ENCODE results near the gene GPC2. TPM values are rescaled to one million over a fixed set of nuclear protein-coding genes. Genes with fewer than 3 reads are reported as not detected.
"Not testable (repeated sequence)": the region's sequence is repeated elsewhere in the genome, so short reads cannot be mapped to it uniquely, and the experiment has no call there.

The GPC2 gene, protein sequence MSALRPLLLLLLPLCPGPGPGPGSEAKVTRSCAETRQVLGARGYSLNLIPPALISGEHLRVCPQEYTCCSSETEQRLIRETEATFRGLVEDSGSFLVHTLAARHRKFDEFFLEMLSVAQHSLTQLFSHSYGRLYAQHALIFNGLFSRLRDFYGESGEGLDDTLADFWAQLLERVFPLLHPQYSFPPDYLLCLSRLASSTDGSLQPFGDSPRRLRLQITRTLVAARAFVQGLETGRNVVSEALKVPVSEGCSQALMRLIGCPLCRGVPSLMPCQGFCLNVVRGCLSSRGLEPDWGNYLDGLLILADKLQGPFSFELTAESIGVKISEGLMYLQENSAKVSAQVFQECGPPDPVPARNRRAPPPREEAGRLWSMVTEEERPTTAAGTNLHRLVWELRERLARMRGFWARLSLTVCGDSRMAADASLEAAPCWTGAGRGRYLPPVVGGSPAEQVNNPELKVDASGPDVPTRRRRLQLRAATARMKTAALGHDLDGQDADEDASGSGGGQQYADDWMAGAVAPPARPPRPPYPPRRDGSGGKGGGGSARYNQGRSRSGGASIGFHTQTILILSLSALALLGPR
- 4.4 and 5.6 TPM in 2 replicates for total RNA-seq

DNA sequence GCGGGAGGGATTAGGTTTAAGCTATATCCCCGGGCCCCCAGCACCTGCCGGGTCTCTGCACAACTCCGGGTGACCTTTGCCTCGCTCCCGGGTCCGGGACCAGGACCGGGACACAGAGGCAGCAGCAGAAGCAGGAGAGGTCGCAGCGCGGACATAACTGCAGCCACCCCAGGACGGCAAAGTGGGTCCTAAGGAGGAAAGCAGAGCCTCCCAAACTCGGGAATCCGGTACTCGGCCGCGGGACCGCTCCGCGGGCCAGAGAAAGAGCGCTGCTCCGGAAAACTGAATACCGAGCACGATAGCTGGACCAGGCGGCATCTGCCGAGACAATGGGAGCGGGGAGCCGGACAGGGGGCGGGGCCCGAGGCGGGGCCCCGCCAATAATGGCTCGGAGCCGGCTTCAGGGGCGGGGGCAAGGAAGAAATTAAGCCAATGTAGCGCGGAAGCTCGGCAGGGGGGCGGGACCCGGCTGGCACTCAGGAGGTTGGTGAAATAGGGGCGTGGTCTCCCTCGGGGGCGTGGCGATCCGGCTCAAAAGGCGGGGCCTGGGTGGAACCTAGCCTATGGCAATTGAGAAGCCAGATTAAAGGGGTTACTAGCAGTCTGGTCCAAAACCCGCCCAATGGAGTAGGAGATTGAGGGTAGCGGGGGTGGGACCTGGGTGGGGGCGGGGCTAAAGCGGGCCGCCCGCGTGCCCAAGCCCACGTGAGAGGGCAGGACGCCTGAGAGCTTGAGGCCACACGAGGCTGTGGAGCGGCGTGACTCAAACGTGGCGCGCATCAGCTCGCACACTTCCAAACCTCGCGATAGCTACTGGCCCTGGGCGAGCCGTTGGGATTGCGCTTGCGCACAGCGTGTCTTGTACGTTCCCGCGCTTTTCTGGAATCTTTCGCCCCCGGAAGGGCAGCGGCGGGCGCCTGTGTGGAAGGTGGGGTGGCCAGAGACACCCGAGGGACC lies at the start of gene GPC2, which contains the start of gene STAG3:
Gene GPC2 (minus strand): TSS at position 337 of the 957 bp plus-strand sequence. CDS start 182 bp downstream, at position 155.
Gene STAG3 (plus strand): TSS at position 874 of the 957 bp plus-strand sequence. CDS start 2,639 bp downstream, outside the sequence.
- intact Hi-C loops (cut with micrococcal nuclease), result loop anchor here (1.0 kb wide), 5 partner anchors 9 to 44 kb away; partner anchors contain the start of genes GAL3ST4, LAMTOR4 and TRAPPC14

DNA sequence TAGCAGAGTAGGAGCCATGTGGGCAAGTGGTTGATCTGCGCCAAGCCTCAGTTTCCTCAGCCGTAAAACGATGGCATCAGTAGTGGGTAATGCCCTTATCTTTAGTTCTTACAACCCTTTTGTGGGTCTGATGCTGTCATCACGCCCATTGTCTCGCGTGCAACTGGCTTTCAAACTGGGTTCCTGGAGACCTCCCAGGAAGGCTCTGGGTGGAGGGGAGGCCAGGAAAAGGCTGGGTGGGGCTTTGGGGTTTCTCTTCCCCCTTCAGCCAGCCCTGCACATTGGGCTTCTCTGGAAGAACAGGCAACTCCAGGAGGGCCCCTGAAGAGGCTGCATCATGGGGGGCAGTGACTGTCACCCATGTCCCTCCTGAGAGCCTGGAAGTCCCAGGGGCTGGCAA lies 47.7 kb upstream of the GPC2 start:
- intact Hi-C loops (cut with micrococcal nuclease), result not testable (repeated sequence)

DNA sequence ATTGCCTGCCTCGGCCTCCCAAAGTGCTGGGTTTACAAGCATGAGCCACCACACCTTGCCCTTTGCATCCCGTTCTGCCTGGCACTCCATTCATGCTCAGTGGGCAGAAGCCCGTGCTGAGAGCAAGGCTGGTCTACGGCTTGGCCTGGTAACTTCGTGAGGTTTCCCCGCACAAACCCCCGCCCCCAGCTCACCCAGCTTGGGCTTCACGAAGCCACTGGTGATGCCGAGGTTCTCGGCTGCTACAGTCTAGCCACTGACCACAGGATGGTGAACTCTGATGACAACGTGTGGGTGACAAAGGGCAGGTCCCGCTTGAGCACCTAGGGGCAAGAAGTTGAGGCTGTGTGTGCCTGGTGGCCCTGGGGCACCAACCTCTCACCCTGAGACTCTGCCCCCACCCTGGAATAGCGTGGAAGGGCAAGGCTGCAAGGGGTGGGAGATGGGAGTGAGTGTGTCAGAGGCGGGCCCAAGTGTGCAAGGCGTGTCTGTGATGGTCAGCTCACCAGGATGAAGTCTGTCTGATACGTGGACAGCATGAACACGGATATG lies 46.3 kb upstream of the GPC2 start:
- intact Hi-C loops (cut with micrococcal nuclease), result not testable (repeated sequence)

DNA sequence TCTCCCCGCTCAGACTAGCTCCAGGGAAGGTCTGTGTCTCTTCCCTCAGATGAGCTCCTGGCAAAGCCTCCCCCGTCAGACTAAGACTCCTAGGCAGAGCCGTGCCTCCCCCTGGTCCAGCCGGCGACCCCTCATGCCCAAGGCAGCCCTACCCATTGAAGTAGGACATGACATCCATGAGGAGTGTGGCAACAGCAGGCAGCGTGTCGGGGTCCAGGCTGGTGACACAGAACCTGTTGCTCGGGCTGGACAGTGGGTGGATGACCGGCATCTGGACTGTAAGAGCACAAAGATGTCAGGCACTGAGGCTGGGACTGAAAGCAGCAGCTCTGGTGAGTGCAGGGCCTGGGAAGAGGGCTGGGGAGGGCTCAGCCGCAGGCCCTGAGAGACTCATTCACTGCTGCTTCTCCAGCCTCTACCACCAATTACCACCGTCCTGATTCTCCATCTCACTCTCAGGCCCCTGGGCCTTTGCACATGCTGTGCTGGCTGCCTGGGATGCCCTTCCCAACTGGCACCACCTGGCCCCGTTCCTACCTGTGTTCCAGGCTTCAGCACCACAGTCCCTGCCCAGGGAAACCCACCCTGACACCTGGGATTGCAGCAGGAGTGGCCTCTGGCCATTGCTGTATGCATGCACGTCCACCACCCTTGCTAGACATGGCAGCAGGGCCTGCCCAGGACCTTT lies 45.4 kb upstream of the GPC2 start:
- intact Hi-C loops (cut with micrococcal nuclease), result no loop called here

DNA sequence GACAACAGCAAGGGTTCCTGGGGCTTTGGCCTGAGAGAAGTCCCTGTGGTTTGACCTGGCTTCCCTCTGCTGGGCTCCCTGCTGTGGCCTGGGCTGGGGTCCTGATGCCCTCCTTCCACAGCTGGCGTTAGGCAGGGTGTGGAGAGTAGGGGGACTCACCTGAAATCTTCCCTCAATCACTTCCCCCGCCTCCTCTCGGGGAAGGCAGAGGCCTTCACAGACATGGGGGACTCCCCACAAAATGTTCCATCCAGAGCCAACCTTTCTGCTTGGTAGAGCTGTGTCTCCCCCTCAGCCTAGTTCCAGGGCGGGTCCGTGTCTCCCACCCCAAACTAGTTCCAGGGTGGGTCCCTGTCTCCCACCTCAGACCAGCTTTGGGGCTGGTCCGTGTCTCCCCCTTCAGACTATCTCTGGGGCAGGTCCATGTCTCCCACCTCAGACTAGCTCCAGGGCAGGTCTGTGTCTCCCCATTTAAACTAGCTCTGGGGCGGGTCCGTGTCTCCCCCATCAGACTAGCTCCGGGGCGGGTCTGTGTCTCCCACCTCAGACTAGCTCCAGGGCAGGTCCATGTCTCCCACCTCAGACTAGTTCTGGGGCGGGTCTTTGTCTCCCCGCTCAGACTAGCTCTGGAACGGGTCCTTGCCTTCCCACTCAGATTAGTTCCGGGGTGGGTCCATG lies 44.7 kb upstream of the GPC2 start:
- intact Hi-C loops (cut with micrococcal nuclease), result loop anchor here (1.0 to 2.0 kb wide), 9 partner anchors 13 to 207 kb away; partner anchors contain the start of genes GPC2, MEPCE, STAG3 and TRAPPC14

DNA sequence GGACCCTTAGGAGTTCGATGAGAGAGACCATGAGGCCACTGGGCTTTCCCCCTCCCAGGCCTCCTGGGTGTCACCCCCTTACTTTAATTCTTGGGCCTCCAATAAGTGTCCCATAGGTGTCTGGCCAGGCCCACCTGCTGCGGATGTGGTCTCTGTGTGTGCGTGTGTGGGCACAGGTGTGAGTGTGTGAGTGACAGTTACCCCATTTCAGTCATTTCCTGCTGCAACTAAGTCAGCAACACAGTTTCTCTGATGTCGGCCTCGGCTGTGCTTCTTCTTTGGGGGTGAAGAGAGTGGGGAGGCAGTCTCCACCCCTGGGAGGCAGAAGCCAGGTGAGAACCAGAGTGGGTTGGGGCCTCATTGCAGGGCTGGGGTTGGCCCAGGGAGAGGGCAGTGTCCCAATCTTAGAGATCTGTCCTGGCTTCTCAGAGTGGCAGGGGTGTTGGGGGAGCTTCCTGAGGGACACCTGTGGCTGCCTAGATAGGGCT lies 44.1 kb upstream of the GPC2 start:
- intact Hi-C loops (cut with micrococcal nuclease), result loop anchor here (1.0 to 2.0 kb wide), 9 partner anchors 12 to 208 kb away; partner anchors contain the start of genes GPC2, MEPCE, STAG3 and TRAPPC14

DNA sequence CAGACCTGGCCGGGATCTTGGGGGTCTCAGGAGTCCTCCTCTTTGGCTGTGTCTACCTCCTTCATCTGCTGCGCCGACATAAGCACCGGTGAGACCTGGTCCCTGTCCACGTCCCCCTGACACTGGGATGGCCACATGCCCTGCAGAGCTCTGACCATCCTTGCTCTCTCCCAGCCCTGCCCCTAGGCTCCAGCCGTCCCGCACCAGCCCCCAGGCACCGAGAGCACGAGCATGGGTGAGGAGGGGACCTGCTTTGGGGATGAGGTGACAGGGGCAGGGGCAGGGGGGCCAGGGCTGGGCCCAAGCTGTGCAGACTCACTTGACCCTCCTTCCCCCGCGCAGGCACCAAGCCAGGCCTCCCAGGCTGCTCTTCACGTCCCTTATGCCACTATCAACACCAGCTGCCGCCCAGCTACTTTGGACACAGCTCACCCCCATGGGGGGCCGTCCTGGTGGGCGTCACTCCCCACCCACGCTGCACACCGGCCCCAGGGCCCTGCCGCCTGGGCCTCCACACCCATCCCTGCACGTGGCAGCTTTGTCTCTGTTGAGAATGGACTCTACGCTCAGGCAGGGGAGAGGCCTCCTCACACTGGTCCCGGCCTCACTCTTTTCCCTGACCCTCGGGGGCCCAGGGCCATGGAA lies 43.5 kb upstream of the GPC2 start:
- intact Hi-C loops (cut with micrococcal nuclease), result loop anchor here (1.0 to 2.0 kb wide), 9 partner anchors 11 to 209 kb away; partner anchors contain the start of genes GPC2, MEPCE, STAG3 and TRAPPC14

DNA sequence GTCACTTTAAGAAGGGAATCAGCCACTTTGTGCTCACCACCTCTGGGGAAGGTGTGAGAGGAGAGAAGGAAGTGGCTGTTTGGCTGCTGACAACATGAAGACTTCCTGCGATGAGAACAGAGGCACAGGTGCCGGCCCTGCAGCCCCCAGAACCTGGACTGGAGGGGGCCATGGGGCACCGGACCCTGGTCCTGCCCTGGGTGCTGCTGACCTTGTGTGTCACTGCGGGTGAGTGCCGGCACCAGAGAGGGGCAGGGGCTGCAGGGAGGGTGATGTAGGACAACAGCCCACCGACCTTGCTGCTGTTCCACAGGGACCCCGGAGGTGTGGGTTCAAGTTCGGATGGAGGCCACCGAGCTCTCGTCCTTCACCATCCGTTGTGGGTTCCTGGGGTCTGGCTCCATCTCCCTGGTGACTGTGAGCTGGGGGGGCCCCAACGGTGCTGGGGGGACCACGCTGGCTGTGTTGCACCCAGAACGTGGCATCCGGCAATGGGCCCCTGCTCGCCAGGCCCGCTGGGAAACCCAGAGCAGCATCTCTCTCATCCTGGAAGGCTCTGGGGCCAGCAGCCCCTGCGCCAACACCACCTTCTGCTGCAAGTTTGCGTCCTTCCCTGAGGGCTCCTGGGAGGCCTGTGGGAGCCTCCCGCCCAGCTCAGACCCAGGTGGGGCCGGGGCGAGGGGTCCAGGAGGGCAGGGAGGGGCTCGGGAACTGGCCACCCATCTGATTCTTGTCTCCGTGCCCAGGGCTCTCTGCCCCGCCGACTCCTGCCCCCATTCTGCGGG lies 42.8 kb upstream of the GPC2 start, which contains the start of gene PVRIG:
Gene PVRIG (plus strand): TSS at position 149 of the 785 bp plus-strand sequence. CDS start 22 bp downstream, at position 171.
- intact Hi-C loops (cut with micrococcal nuclease), result loop anchor here (2.0 kb wide), 3 partner anchors 61 to 187 kb away; partner anchors contain the start of gene TRAPPC14

DNA sequence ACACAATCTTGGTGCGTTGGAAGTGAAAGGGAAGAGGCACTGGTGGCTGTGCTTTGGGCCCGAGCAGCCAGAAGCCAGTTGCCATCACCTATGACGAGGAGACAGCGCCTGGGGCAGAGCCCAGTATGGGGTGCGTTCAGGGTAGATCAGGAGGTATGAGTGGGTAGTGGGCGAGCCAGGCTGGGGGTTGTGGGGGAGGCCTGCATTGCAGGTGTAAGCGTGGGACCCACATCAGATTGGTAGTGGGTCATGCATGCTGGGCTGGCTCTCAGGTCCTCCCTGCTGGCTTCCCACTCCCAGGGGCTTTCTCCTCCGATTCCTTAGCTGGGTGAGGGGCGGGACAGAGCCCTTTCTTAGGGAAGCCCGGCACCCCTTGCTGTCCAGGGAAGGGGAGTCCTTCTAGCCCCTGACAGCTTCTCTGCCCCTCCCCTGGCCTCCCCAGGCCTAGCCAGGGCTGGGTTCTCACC lies 42.1 kb upstream of the GPC2 start:
- intact Hi-C loops (cut with micrococcal nuclease), result no loop called here

DNA sequence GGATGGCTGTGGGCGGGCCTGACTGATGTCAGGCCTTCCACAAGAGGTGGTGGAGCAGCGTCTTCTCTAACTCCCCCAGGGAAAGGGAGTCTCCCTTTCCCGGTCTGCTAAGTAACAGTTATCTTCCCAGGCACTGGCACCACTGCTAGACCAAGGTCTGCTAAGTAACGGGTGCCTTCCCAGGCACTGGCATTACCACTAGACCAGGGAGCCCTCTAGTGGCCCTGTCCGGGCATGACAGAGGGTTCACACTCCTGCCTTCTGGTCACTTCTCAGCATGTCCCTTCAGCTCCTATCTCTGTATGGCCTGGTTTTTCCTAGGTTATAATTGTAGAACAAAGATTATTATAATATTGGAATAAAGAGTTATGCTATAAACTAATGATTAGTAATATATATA lies 40.8 kb upstream of the GPC2 start:
- intact Hi-C loops (cut with micrococcal nuclease), result loop anchor here (1.0 kb wide), 3 partner anchors 28 to 86 kb away; partner anchors contain the start of gene LAMTOR4

DNA sequence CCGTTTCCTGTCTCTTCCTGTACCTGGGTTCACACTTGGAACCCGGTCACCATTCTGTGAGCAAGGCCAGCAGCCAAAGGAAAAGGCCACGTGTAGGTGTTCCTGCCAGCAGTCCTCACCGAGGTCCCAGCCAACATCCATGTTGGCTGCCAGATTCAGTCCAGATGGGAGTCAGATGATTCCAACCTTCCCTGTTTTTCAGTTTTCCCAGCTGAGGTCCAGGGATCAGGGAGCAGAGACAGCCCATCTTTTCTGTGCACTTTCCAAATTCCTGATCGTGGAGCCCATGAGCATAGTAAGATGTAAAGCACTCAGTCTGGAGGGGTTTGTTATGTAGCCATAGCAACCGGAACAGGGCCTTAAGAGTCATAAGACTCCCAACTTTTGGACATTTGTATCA lies 38.7 kb upstream of the GPC2 start:
- intact Hi-C loops (cut with micrococcal nuclease), result no loop called here

DNA sequence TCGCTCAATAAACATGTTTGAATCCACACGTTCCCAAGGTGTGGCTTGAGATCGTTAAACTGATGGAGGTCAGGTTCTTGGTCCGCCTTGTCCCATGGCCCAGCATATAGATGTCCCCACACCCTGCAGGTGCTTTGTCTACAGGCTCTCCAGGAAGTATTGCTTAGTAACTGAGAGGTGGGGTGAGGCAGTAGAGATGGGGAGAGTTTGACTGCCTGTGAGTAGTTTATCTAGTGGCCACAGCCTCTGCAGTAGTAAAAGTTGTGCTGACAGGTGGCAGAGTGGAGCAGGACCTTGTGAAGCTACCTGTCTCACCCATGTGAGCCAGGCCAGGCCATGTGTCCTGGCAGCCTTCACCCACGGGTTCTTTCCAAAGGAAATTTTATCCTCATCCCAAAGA lies 37.2 kb upstream of the GPC2 start:
- intact Hi-C loops (cut with micrococcal nuclease), result not testable (repeated sequence)

DNA sequence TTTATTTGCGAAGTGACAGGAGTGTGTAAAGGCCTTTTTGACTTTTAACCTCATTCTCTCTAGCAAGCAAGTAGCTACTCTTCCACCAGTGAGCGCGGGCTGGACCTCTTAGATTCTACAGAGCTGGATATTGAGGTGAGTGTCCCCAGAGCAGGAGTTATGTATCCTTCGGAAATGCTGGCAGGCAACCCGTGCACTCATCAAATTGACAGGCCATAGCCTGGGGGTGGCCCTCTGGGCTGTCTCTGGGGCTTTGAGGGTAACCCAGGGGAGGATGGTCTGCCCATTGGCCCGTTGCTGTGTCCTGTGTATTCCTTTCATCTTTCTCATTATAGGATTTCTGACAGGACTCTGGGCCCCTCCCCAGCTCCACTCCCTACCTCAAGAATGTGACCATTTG lies 36.5 kb upstream of the GPC2 start:
- intact Hi-C loops (cut with micrococcal nuclease), result no loop called here

DNA sequence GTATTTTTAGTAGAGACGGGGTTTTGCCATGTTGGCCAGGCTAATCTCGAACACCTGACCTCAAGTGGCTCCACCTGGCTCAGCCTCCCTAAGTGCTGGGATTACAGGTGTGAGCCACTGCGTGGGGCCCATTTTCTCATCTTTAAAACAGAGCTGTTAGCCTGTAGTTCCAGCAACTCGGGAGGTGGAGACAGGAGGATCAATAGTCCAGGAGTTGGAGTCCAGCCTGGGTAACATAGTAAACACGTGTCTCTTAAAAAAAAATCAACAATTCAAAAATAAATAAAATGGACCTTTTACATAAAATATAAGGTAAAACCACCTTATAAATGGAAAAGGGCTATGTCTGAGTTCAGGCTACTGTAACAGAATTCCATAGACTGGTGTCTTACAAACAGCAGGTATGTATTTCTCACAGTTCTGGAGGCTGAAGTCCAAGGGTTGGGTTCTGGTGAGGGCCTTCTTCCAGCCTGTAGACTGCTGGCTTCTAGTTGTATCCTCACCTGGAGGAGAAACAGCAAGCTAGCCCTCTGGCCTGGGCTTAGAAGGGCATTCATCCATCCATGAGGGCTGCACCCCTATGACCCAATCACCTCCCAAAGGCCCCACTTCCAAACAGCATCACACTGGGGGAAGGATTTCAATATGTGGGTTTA lies 35.6 kb upstream of the GPC2 start:
- intact Hi-C loops (cut with micrococcal nuclease), result no loop called here

DNA sequence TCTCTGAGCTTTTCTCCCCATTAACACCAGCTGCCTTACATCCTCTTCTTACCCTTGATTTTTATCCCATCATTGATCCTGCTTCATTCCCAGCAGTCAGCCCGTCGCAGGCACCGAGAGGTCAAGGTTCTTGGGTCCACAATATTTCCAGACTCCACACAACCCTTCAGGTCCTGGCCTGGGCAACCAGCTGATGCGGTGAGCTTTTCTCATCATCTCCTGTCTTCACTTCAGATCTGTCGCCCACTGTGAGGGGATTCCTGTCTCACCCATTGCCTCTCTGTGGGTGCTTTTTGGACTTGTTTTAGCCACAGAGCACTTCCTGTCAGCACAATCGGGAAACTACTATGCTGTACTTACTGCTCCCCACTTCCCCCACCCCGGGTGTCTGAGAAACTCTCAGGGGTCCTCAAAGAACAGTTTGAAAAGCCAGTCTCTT lies 34.2 kb upstream of the GPC2 start:
- intact Hi-C loops (cut with micrococcal nuclease), result no loop called here

DNA sequence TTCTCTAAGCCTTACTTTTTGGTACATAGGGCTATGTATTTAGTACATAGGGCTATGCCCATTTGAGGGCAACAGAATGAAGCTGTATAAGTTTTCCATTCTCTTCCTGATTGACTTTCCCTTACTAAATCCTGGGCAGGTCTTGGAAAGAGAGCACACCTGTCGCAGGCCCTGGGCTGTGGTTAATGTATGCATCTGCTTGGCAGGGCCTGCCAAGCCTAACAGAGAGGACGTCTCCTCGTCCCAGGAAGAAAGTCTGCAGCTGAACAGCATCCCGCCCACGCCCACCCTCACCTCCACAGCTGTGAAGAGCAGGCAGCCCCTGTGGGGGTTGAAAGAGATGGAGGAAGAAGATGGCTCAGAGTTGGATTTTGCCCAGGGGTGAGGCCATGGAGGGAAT lies 33.6 kb upstream of the GPC2 start:
- intact Hi-C loops (cut with micrococcal nuclease), result no loop called here

DNA sequence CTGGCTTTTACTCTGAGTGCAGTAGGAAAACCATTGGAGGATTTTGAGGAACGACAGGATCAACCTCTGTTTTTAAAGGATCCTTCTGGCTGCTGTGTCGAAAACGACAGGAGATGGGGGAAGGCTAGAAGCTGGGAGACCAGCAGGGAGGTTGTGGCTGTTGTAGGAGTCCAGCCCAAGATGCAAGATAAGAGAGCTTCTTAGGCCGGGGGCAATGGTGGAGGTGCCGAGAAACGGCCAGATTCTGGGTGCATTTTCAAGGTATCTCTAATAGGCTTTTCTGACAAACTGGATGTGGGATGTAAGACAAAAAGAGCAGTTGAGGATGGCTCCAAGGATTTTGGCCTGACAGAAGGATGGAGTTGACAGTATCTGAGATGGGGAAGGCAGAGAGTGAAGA lies 32.3 kb upstream of the GPC2 start:
- intact Hi-C loops (cut with micrococcal nuclease), result loop anchor here (1.0 to 2.0 kb wide), 7 partner anchors 12 to 77 kb away; partner anchors contain the start of genes GAL3ST4, GPC2, LAMTOR4 and STAG3
